ENCODE data around the gene ANKS1B. TPM values are rescaled to one million over a fixed set of nuclear protein-coding genes. Genes with fewer than 3 reads are reported as not detected.

The ANKS1B gene
- total RNA-seq, 2 experiments from 2014 or later = not detected

GRCh38 chr12:98719515-98720504, 1264.9 kb downstream of the ANKS1B start:
- Mint-ChIP-seq H3K9me3 (no peaks in the 10 kb centered on the region), H3K36me3 (peaks cover 7% of the 10 kb centered on the region), H3K27ac (no peak overlapping the region), H3K4me3 (no peak overlapping the region), H3K4me1 (no peaks in the 10 kb centered on the region), H3K27me3 (no peaks in the 10 kb centered on the region)
- no peak for DNase-seq

GRCh38 chr12:98714426-98714825, 1270.3 kb downstream of the ANKS1B start:
- H3K4me1 Mint-ChIP-seq = no peaks in the 10 kb centered on the region
- H3K36me3 Mint-ChIP-seq = peaks cover 7% of the 10 kb centered on the region
- no peak overlapping the region for H3K27ac Mint-ChIP-seq
- H3K4me3 Mint-ChIP-seq = no peak overlapping the region
- no peaks in the 10 kb centered on the region for H3K9me3 Mint-ChIP-seq
- no peak for DNase-seq
- H3K27me3 Mint-ChIP-seq = no peaks in the 10 kb centered on the region

- Mint-ChIP-seq H3K27ac (no peak overlapping the region), H3K4me1 (peaks cover 2% of the 10 kb centered on the region), H3K36me3 (peaks cover 6% of the 10 kb centered on the region)
Observed at GRCh38 chr12:98709022-98709421, 1275.7 kb downstream of the ANKS1B start.

GRCh38 chr12:98701166-98701565, 1283.6 kb downstream of the ANKS1B start:
- Mint-ChIP-seq H3K9me3 (no peaks in the 10 kb centered on the region), H3K36me3 (peaks cover 5% of the 10 kb centered on the region), H3K27me3 (no peaks in the 10 kb centered on the region), H3K4me1 (peaks cover 4% of the 10 kb centered on the region), H3K4me3 (no peak overlapping the region), H3K27ac (no peak overlapping the region)
- no peak for DNase-seq

More at GRCh38 chr12:98709022-98709421, 1275.7 kb downstream of the ANKS1B start:
- Mint-ChIP-seq H3K4me3 (no peak overlapping the region), H3K27me3 (no peaks in the 10 kb centered on the region), H3K9me3 (no peaks in the 10 kb centered on the region)
- no peak for DNase-seq

- H3K4me3 Mint-ChIP-seq = no peak overlapping the region
- H3K27ac Mint-ChIP-seq = no peak overlapping the region
- no peak for DNase-seq
- H3K27me3 Mint-ChIP-seq = no peaks in the 10 kb centered on the region
- H3K9me3 Mint-ChIP-seq = no peaks in the 10 kb centered on the region
- H3K36me3 Mint-ChIP-seq = peaks cover 14% of the 10 kb centered on the region
- H3K4me1 Mint-ChIP-seq = peaks cover 2% of the 10 kb centered on the region
Observed at GRCh38 chr12:98699586-98699985, 1285.2 kb downstream of the ANKS1B start.

GRCh38 chr12:98698603-98699463, 1285.9 kb downstream of the ANKS1B start:
- peaks cover 18% of the 10 kb centered on the region for H3K36me3 Mint-ChIP-seq

GRCh38 chr12:98697209-98697608, 1287.5 kb downstream of the ANKS1B start:
- peaks cover 27% of the 10 kb centered on the region for H3K36me3 Mint-ChIP-seq

More at GRCh38 chr12:98698603-98699463, 1285.9 kb downstream of the ANKS1B start:
- Mint-ChIP-seq H3K27ac (no peak overlapping the region), H3K4me1 (peaks cover 2% of the 10 kb centered on the region), H3K4me3 (no peak overlapping the region), H3K27me3 (no peaks in the 10 kb centered on the region), H3K9me3 (no peaks in the 10 kb centered on the region)
- DNase-seq = peak; percentile 11

GRCh38 chr12:98696036-98696646, 1288.6 kb downstream of the ANKS1B start:
- H3K27me3 Mint-ChIP-seq = no peaks in the 10 kb centered on the region
- no peak overlapping the region for H3K4me3 Mint-ChIP-seq
- no peak overlapping the region for H3K27ac Mint-ChIP-seq
- DNase-seq = no peak
- peaks cover 27% of the 10 kb centered on the region for H3K36me3 Mint-ChIP-seq
- peaks cover 6% of the 10 kb centered on the region for H3K4me1 Mint-ChIP-seq
- H3K9me3 Mint-ChIP-seq = no peaks in the 10 kb centered on the region

More at GRCh38 chr12:98697209-98697608, 1287.5 kb downstream of the ANKS1B start:
- Mint-ChIP-seq H3K27me3 (no peaks in the 10 kb centered on the region), H3K9me3 (no peaks in the 10 kb centered on the region), H3K4me1 (peaks cover 2% of the 10 kb centered on the region), H3K27ac (no peak overlapping the region), H3K4me3 (no peak overlapping the region)
- DNase-seq = no peak

GRCh38 chr12:98691351-98691750, 1293.4 kb downstream of the ANKS1B start:
- no peaks in the 10 kb centered on the region for H3K9me3 Mint-ChIP-seq
- H3K27me3 Mint-ChIP-seq = no peaks in the 10 kb centered on the region
- H3K36me3 Mint-ChIP-seq = peaks cover 26% of the 10 kb centered on the region
- DNase-seq = no peak
- no peak overlapping the region for H3K27ac Mint-ChIP-seq
- no peak overlapping the region for H3K4me3 Mint-ChIP-seq
- peaks cover 4% of the 10 kb centered on the region for H3K4me1 Mint-ChIP-seq

- no peak overlapping the region for H3K27ac Mint-ChIP-seq
- no peak overlapping the region for H3K4me3 Mint-ChIP-seq
Observed at GRCh38 chr12:98686603-98687002, 1298.1 kb downstream of the ANKS1B start.

More at GRCh38 chr12:98686603-98687002, 1298.1 kb downstream of the ANKS1B start:
- H3K36me3 Mint-ChIP-seq = peaks cover 13% of the 10 kb centered on the region
- H3K27me3 Mint-ChIP-seq = no peaks in the 10 kb centered on the region
- H3K9me3 Mint-ChIP-seq = no peaks in the 10 kb centered on the region
- peaks cover 4% of the 10 kb centered on the region for H3K4me1 Mint-ChIP-seq
- no peak for DNase-seq

Other genes starting within 250 kb of the ANKS1B start
- 10 to 100 TPM; 34.1 to 35.3 TPM for gene BLTP3B, start 157.9 kb upstream of the ANKS1B start, total RNA-seq
- 10 to 100 TPM; 27.1 to 27.9 TPM for gene ACTR6, start 215.9 kb upstream of the ANKS1B start, total RNA-seq